Purkinje cell (primary cell): Measurements from ENCODE around the gene PPEF2. TPM values are rescaled to one million over a fixed set of nuclear protein-coding genes. Genes with fewer than 3 reads are reported as not detected.

Experiments
- polyA plus RNA-seq: library from polyadenylated mRNA; unstranded; fragments of >200 nt; fragmentation: Nextera tagmentation; gene quantifications from 2 replicates; pipeline ENCODE4 v1.2.1, GENCODE V29; 2014

The PPEF2 gene, protein sequence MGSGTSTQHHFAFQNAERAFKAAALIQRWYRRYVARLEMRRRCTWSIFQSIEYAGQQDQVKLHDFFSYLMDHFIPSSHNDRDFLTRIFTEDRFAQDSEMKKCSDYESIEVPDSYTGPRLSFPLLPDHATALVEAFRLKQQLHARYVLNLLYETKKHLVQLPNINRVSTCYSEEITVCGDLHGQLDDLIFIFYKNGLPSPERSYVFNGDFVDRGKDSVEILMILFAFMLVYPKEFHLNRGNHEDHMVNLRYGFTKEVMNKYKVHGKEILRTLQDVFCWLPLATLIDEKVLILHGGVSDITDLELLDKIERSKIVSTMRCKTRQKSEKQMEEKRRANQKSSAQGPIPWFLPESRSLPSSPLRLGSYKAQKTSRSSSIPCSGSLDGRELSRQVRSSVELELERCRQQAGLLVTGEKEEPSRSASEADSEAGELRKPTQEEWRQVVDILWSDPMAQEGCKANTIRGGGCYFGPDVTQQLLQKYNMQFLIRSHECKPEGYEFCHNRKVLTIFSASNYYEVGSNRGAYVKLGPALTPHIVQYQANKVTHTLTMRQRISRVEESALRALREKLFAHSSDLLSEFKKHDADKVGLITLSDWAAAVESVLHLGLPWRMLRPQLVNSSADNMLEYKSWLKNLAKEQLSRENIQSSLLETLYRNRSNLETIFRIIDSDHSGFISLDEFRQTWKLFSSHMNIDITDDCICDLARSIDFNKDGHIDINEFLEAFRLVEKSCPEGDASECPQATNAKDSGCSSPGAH
- polyA plus RNA-seq: not detected in 2 replicates

DNA sequence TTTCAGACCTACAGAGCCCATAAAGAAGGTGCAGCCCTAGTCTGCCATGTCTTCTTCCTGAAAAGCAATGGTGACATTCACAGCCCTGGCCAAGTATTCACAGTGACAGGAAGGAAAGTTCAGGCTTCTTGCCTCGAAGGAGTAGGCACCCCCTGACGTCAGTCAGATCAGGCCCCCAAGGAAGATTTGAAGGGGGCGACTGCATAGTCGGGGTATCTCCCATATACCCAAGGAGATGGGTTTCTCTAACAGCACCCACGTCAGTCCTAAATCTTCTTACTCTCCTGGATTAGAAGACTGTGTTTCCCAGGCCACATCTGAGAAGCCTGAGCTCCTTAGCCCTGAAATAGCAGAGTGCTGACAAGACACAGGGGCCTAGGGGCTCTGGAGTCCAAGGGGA, at the start of gene PPEF2:
Gene PPEF2, minus strand, starts transcription at position 101 of the 400 bp plus-strand sequence. CDS start 6,127 bp downstream, outside the sequence.

DNA sequence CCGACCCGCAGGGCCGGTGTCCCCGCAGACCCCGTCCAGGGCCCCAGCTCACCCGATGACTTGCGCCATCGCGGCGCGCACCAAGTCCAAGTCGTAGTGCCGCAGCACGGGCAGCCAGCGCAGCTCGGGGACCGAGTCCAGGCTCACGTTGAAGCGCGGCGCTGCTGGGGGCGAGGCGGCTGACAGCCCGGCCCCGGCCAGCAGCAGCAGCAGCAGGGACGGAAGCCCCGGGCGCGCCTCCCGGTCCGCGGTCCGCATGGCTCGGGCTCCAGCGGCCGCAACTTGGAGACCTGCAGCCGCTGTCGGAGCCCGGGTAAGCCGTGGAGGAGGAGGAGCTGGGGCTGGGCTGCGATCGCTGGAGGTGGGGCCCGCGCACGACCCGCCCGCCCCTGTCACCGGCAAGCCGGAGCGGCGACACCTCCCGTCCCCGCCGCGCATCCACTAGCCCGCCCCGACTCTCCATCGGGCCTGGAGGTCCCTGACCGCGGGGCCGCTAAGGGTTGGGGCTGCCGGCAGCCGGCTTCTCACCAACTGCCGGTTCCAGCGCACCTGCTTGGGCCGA, 38.5 kb upstream of the PPEF2 start, which contains the start of gene NAAA:
Gene NAAA, minus strand, starts transcription at position 322 of the 562 bp plus-strand sequence. Its CDS starts 64 bp downstream, at position 258.

Other genes with a start within 250 kb of the PPEF2 start
- 217 and 251 TPM in 2 replicates for gene G3BP2, start 229.0 kb downstream of the PPEF2 start, polyA plus RNA-seq
- 96.8 and 105 TPM in 2 replicates for gene USO1, start 177.9 kb downstream of the PPEF2 start, polyA plus RNA-seq
- 12.1 and 16.0 TPM in 2 replicates for gene NAAA, start 38.6 kb upstream of the PPEF2 start, polyA plus RNA-seq
- gene SDAD1, start 88.5 kb upstream of the PPEF2 start, polyA plus RNA-seq: 109 and 133 TPM in 2 replicates
- not detected in 2 replicates for gene CXCL9, start 105.1 kb upstream of the PPEF2 start, polyA plus RNA-seq
- not detected in 2 replicates for gene CXCL10, start 121.0 kb upstream of the PPEF2 start, polyA plus RNA-seq
- not detected in 2 replicates for gene CXCL11, start 133.6 kb upstream of the PPEF2 start, polyA plus RNA-seq
- 1.5 and 4.1 TPM in 2 replicates for gene ART3, start 172.3 kb upstream of the PPEF2 start, polyA plus RNA-seq
- gene NUP54, start 245.9 kb upstream of the PPEF2 start, polyA plus RNA-seq: 16.9 TPM in 2 replicates